Thoracic aorta (tissue), 2 donors: ENCODE measurements around the gene RNFT2. TPM values are rescaled to one million over a fixed set of nuclear protein-coding genes. Genes with fewer than 3 reads are reported as not detected.

ENCODE experiments used
- ATAC-seq: fragments of 150-250 bp; one replicate; pipeline ENCODE4 v1.8.0; 2017; ENCODE audit warnings: low read depth; ENCODE audit not compliant: insufficient number of reproducible peaks, low FRiP score
- DNase-seq: peaks from one replicate; pipeline ENCODE4 v3.0.0-alpha.2; 2020; ENCODE audit warnings: low spot score
- H3K27ac ChIP-seq, 2 donors: fragments of 200-600 bp; sonication (generic); 1 replicate in 1 of 2; 2 replicates in 1 of 2; pipeline ENCODE4 v1.5.1; 2016; ENCODE audit warnings: mild to moderate bottlenecking in 2 of 2, moderate library complexity in 2 of 2
- H3K27me3 ChIP-seq: fragments of 200-600 bp; sonication (generic); replicated peaks from 2 replicates; pipeline ENCODE4 v1.6.0; 2016; ENCODE audit warnings: mild to moderate bottlenecking; ENCODE audit not compliant: insufficient read depth
- H3K36me3 ChIP-seq: fragments of 200-600 bp; sonication (generic); one replicate; pipeline ENCODE4 v1.5.1; 2016
- H3K4me1 ChIP-seq, 2 donors: fragments of 200-600 bp; sonication (generic); 1 replicate in 1 of 2; 2 replicates in 1 of 2; pipeline versions ENCODE4 v1.5.1 to v1.6.0; 2016; ENCODE audit warnings: low read depth in 2 of 2, mild to moderate bottlenecking in 1 of 2; ENCODE audit not compliant: control insufficient read depth in 1 of 2
- H3K4me3 ChIP-seq: fragments of 200-600 bp; sonication (generic); 2 replicates; pipeline ENCODE4 v1.5.1; 2016; ENCODE audit warnings: mild to moderate bottlenecking
- H3K9me3 ChIP-seq: fragments of 200-600 bp; sonication (generic); 2 replicates; pipeline ENCODE4 v1.5.1; 2016
- total RNA-seq, 2 donors: library from RNA; depleted of rRNA; stranded (reverse); fragments of >200 nt; gene quantifications; one replicate each; pipeline versions ENCODE4 v1.1.0 to v1.2.3, GENCODE V29; 2016
- TF ChIP-seq, protein P1 (sequence below): fragments of 200-600 bp; sonication (generic); IDR thresholded peaks from one replicate; pipeline ENCODE4 v1.5.1; 2019; ENCODE audit warnings: antibody characterized with exemption

Gene RNFT2
- total RNA-seq, 2 donors from 2014 or later, result 1.1 to 1.5 TPM

DNA sequence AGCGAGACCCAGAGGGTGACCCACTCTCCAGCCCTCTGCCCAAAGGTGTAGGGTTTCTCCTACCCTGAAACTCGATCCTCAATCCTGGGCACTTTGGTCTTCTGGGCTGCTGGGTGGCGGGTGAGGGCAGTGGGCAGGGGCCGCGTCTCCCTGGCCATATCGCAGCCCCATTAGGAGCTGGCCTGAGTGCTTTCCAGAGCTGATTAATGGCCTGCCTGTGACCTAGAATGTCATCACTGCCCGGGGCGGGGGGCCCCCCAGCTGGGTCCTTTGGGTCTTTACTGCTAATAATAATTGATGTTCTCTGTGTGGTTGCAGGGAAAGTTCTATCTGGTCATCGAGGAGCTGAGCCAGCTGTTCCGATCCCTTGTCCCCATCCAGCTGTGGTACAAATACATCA lies 95.4 kb downstream of the RNFT2 start:
- TF ChIP-seq, protein P1, sequence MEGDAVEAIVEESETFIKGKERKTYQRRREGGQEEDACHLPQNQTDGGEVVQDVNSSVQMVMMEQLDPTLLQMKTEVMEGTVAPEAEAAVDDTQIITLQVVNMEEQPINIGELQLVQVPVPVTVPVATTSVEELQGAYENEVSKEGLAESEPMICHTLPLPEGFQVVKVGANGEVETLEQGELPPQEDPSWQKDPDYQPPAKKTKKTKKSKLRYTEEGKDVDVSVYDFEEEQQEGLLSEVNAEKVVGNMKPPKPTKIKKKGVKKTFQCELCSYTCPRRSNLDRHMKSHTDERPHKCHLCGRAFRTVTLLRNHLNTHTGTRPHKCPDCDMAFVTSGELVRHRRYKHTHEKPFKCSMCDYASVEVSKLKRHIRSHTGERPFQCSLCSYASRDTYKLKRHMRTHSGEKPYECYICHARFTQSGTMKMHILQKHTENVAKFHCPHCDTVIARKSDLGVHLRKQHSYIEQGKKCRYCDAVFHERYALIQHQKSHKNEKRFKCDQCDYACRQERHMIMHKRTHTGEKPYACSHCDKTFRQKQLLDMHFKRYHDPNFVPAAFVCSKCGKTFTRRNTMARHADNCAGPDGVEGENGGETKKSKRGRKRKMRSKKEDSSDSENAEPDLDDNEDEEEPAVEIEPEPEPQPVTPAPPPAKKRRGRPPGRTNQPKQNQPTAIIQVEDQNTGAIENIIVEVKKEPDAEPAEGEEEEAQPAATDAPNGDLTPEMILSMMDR, result no peak
- DNase-seq, result no peak
- ATAC-seq, result no peak
- H3K9me3 ChIP-seq, result no peaks in the 10 kb centered on the region
- no peaks in the 10 kb centered on the region for H3K4me1 ChIP-seq
- H3K27me3 ChIP-seq, result no peaks in the 10 kb centered on the region
- H3K4me3 ChIP-seq, result no peak overlapping the region
- H3K36me3 ChIP-seq, result no peaks in the 10 kb centered on the region
- H3K27ac ChIP-seq, result no peak overlapping the region

DNA sequence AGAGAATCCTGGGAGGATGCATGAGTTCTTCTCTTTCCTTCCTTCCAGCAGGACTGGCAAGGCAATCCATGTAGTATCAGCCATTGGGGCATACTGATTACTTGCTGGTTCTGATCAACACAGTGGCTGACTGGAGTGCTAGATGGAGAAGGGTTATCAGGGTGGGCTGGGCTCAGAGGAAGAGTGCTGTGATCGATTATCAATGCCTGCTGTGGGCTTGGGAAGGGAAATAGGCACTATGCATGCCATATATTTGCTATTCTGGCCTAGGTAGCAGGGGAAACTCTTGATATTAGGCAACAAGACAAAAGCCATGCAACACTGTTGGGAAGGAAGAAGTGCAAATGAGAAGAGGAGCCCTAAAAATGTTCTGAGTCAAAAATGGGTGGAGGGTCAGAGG lies 97.4 kb downstream of the RNFT2 start:
- H3K9me3 ChIP-seq, result no peaks in the 10 kb centered on the region
- no peak for ATAC-seq
- no peaks in the 10 kb centered on the region for H3K36me3 ChIP-seq
- TF ChIP-seq, protein P1, result no peak
- no peak overlapping the region for H3K4me3 ChIP-seq
- H3K27me3 ChIP-seq, result no peaks in the 10 kb centered on the region
- no peak overlapping the region for H3K27ac ChIP-seq
- H3K4me1 ChIP-seq, result no peaks in the 10 kb centered on the region
- no peak for DNase-seq

- TF ChIP-seq, protein P1, result no peak
- H3K4me3 ChIP-seq, result no peak overlapping the region
- no peaks in the 10 kb centered on the region for H3K36me3 ChIP-seq
- no peaks in the 10 kb centered on the region for H3K4me1 ChIP-seq
- H3K27ac ChIP-seq, result no peak overlapping the region
- H3K27me3 ChIP-seq, result no peaks in the 10 kb centered on the region
- H3K9me3 ChIP-seq, result no peaks in the 10 kb centered on the region
- ATAC-seq (no peak), DNase-seq (no peak)
Observed at GRCh38 chr12:116837097-116837496, 99.0 kb downstream of the RNFT2 start.

DNA sequence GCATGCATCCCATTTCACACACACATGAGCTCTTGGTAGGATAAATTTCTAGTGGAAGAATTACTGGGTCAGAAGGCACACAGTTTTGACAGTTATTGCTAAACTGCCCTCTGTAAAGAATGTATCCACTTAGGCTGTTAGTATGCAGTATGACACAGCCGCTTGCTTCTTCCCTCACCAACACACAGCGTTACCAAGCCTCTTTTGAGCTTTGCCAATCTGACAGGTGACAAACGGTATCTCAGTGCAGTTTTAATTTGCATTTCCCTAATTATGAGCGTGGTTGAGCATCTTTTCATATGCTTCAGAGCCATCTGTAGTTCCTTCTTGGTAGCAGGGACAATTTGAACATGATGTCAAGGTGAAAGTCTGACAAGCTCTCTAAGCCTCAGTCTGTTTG lies 100.2 kb downstream of the RNFT2 start:
- no peaks in the 10 kb centered on the region for H3K36me3 ChIP-seq
- TF ChIP-seq, protein P1, result no peak
- no peak for DNase-seq
- no peak overlapping the region for H3K27ac ChIP-seq
- no peaks in the 10 kb centered on the region for H3K9me3 ChIP-seq
- H3K27me3 ChIP-seq, result no peaks in the 10 kb centered on the region
- ATAC-seq, result no peak
- H3K4me3 ChIP-seq, result no peak overlapping the region
- no peaks in the 10 kb centered on the region for H3K4me1 ChIP-seq

- H3K27ac ChIP-seq, result no peak overlapping the region
- no peak overlapping the region for H3K4me3 ChIP-seq
- H3K27me3 ChIP-seq, result no peaks in the 10 kb centered on the region
- ATAC-seq (no peak), DNase-seq (no peak)
- TF ChIP-seq, protein P1, result no peak
- H3K4me1 ChIP-seq, result no peaks in the 10 kb centered on the region
- H3K36me3 ChIP-seq, result no peaks in the 10 kb centered on the region
- no peaks in the 10 kb centered on the region for H3K9me3 ChIP-seq
Observed at GRCh38 chr12:116839287-116839830, 101.2 kb downstream of the RNFT2 start.
